Stimulated activated naive B cell treated with anti-CD40 and anti-IgM and Interleukin-4, amounts not matched to agents 10 μg/mL and 1 μg/mL and 100 μg/mL, for 72 hours (primary cell): ENCODE results near the gene NEAT1.

Source experiments
- ATAC-seq, 2 donors: fragments of 150-1000 bp; cut with Tn5 transposase; replicated peaks; 2 replicates each; pipeline ENCODE4 v1.10.0; 2021; ENCODE audit warnings: moderate library complexity in 1 of 2
- DNase-seq: peaks from one replicate; pipeline ENCODE4 v3.0.0; 2021
- H3K27ac Mint-ChIP-seq: one replicate; pipeline ENCODE4 v1.8.0; 2022; ENCODE audit warnings: mild to moderate bottlenecking, mixed read lengths
- H3K27me3 Mint-ChIP-seq, 2 donors: one replicate each; pipeline ENCODE4 v1.8.0; 2022; ENCODE audit warnings: mixed read lengths in 2 of 2
- H3K36me3 Mint-ChIP-seq, 2 donors: one replicate each; pipeline ENCODE4 v1.8.0; 2022; ENCODE audit warnings: mixed read lengths in 2 of 2, mild to moderate bottlenecking in 1 of 2
- H3K4me1 Mint-ChIP-seq, 2 donors: one replicate each; pipeline ENCODE4 v1.8.0; 2022; ENCODE audit warnings: mixed read lengths in 2 of 2, mild to moderate bottlenecking in 1 of 2
- H3K4me3 Mint-ChIP-seq, 2 donors: one replicate each; pipeline ENCODE4 v1.8.0; 2022; ENCODE audit warnings: mild to moderate bottlenecking in 2 of 2, mixed read lengths in 2 of 2, moderate library complexity in 1 of 2
- H3K9me3 Mint-ChIP-seq, 2 donors: one replicate each; pipeline ENCODE4 v1.8.0; 2022; ENCODE audit warnings: mixed read lengths in 2 of 2, mild to moderate bottlenecking in 1 of 2

NEAT1 gene

DNA sequence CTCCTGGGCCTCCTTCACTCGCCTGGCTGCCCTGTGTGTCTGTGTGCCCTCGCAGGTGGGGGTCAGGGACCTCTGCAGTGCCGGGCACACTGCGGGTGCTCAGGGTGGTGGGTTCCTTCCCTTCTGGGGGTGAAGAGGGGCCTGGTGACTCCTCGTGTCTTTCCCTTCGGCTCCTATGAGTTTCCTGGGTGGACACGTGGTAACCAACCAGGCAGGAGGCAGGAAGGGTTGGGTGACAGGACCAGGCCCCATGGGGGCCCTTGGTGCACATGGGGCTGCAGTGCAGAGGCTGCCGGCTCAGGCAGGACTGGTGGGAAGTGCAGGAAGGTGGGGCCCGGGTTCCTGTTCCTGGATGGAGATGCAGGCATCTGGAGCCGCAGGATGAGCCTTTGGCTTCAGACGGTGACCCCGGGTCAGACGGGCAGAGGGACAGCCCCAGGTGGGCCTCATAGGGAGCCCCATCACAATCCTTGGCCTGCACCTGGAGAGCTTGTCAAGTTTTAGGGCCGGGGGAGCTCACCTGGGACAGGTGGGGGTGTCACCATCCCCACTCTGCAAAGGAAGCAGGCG, 26.6 kb upstream of the NEAT1 start:
- Mint-ChIP-seq H3K36me3 (peaks cover 52 to 59% of the 10 kb centered on the region in 2 donors), H3K4me1 (peaks cover 20 to 34% of the 10 kb centered on the region in 2 donors), H3K4me3 (no peak overlapping the region), H3K27me3 (no peaks in the 10 kb centered on the region), H3K9me3 (no peaks in the 10 kb centered on the region), H3K27ac (no peak overlapping the region)
- ATAC-seq (no peak), DNase-seq (no peak)

GRCh38 chr11:65396769-65397745, 25.5 kb upstream of the NEAT1 start:
- H3K27me3 Mint-ChIP-seq = no peaks in the 10 kb centered on the region
- H3K36me3 Mint-ChIP-seq = peaks cover 51 to 59% of the 10 kb centered on the region in 2 donors
- no peak overlapping the region for H3K4me3 Mint-ChIP-seq

DNA sequence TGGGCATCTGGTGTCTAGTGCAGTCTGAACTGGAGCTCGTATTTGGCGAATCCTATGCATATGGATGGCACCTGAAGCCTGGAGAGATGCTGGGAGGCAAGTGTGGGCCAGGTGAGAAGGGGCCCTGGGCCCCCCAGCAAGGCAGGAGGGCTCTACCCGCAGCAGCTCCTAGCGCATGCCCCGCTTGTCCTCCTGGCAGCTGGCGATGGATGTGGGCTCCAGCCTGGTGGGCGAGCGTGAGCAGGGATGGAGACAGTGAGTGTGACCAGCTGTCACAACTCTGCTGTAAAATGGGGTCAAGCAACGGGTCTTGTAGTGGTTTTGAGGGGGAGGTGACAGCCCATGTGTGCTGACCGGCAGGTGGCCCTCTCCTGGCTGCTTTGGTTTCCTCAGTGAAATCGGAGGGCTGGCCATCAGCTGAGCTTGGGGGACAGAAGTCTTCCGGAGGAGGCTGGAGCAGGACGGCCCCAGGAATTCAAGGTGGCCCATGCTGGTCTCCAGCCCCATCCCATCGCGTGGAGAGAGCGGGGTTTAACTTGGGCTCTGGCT, 24.2 kb upstream of the NEAT1 start:
- DNase-seq = no peak
- H3K27me3 Mint-ChIP-seq = no peaks in the 10 kb centered on the region
- ATAC-seq = no peak
- peaks cover 45 to 55% of the 10 kb centered on the region in 2 donors for H3K36me3 Mint-ChIP-seq
- H3K27ac Mint-ChIP-seq = peak overlapping the region; percentile 73
- peaks cover 12 to 25% of the 10 kb centered on the region in 2 donors for H3K4me1 Mint-ChIP-seq
- H3K4me3 Mint-ChIP-seq = no peak overlapping the region
- no peaks in the 10 kb centered on the region for H3K9me3 Mint-ChIP-seq

More at GRCh38 chr11:65396769-65397745, 25.5 kb upstream of the NEAT1 start:
- Mint-ChIP-seq H3K4me1 (peaks cover 14 to 25% of the 10 kb centered on the region in 2 donors), H3K9me3 (no peaks in the 10 kb centered on the region), H3K27ac (no peak overlapping the region)
- ATAC-seq (no peak), DNase-seq (no peak)

DNA sequence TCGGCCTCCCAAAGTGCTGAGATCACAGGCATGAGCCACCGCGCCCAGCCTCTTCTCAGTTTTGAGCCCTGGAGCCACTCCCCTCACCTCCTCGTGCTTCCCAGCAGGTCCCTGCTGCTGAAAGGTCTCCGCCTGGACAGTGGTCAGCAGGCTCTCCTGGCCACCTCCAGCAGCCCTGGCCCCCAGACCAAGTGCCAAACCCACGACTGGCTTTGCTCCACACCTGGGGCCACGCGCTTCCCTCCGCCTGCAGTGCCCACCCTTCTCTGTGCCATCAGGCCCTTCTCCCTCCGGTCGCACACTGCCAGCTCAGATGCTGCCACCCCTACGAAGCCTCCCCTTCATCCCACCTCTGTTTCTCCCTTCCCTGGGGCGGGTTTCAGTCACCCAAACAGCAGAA, 23.3 kb upstream of the NEAT1 start:
- ATAC-seq = no peak
- no peak overlapping the region for H3K4me3 Mint-ChIP-seq
- no peak for DNase-seq
- H3K9me3 Mint-ChIP-seq = no peaks in the 10 kb centered on the region
- H3K27ac Mint-ChIP-seq = peak overlapping the region; percentile 42
- H3K36me3 Mint-ChIP-seq = peaks cover 51 to 60% of the 10 kb centered on the region in 2 donors
- no peaks in the 10 kb centered on the region for H3K27me3 Mint-ChIP-seq
- H3K4me1 Mint-ChIP-seq = peaks cover 19 to 33% of the 10 kb centered on the region in 2 donors

GRCh38 chr11:65399845-65400244, 22.8 kb upstream of the NEAT1 start:
- Mint-ChIP-seq H3K4me3 (no peak overlapping the region), H3K27ac (no peak overlapping the region), H3K9me3 (no peaks in the 10 kb centered on the region), H3K4me1 (peaks cover 24 to 39% of the 10 kb centered on the region in 2 donors), H3K36me3 (peaks cover 57 to 66% of the 10 kb centered on the region in 2 donors), H3K27me3 (no peaks in the 10 kb centered on the region)
- no peak for ATAC-seq
- no peak for DNase-seq

DNA sequence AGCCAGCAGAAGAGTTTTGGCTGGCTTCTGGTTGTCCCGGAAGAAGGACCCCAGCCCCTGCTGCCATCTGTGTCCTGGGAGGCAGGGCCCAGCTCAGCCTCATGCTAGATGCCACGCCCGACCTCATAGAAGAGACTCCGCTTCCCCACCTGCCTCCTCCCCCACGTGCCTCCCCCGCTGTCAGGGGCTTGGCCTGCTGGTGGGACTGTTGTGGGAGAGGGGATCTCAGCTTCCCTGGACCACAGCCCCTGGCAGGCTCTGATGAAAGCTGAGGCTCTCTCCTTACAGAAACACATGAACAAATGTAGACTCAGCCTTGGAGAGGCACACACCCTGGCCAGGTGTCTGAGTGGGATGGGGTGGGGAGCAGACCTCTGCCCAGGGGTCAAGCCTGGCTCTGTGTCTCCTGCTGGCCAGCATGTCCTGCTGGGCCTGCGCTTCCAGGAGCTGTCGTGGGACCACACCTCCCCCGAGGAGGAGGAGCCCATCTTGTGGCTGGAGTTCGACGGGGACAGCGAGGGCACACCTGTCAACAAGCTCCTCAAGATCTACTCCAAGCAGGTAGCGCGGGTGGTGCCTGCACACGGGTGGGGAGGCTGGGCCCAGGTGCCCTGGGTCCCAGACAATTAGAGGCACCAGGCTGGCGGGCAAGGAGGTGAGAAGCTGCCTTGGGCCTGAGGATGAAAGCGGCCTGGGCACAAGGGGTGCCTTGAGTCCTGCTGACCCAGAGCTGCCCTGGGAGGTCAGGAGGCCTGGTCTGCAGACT, 22.1 kb upstream of the NEAT1 start:
- Mint-ChIP-seq H3K9me3 (no peaks in the 10 kb centered on the region), H3K4me3 (no peak overlapping the region), H3K27ac (peak overlapping the region; percentile 37), H3K4me1 (peaks cover 26 to 45% of the 10 kb centered on the region in 2 donors), H3K27me3 (no peaks in the 10 kb centered on the region), H3K36me3 (peaks cover 59 to 71% of the 10 kb centered on the region in 2 donors)
- DNase-seq (no peak), ATAC-seq (no peak)

GRCh38 chr11:65401073-65401802, 21.4 kb upstream of the NEAT1 start:
- H3K9me3 Mint-ChIP-seq = no peaks in the 10 kb centered on the region
- ATAC-seq = no peak
- peaks cover 55 to 65% of the 10 kb centered on the region in 2 donors for H3K36me3 Mint-ChIP-seq
- peak overlapping the region; percentile 62 for H3K27ac Mint-ChIP-seq
- H3K27me3 Mint-ChIP-seq = no peaks in the 10 kb centered on the region
- peaks cover 26 to 41% of the 10 kb centered on the region in 2 donors for H3K4me1 Mint-ChIP-seq
- H3K4me3 Mint-ChIP-seq = no peak overlapping the region
- no peak for DNase-seq

DNA sequence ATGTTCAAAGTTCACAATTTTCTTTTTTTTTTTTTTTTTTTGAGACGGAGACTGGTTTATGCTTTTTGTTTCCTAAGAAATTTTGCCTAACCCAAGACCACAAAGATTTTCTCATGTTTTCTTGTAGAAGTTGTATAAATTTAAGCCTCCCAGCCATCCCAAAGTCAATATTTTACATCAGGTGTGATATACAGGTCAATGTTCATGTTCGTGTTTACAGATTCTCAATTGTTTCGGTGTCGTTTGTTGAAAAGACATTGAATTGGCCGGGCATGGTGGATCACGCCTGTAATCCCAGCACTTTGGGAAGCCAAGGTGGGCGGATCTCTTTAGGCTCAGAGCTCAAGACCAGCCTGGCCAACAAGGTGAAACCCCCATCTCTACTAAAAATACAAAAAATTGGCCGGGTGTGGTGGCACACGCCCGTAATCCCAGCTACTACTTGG, 20.8 kb upstream of the NEAT1 start:
- Mint-ChIP-seq H3K4me3 (no peak overlapping the region), H3K27ac (peak overlapping the region; percentile 62), H3K36me3 (peaks cover 53 to 65% of the 10 kb centered on the region in 2 donors), H3K9me3 (no peaks in the 10 kb centered on the region), H3K4me1 (peaks cover 26 to 41% of the 10 kb centered on the region in 2 donors), H3K27me3 (no peaks in the 10 kb centered on the region)
- no peak for ATAC-seq
- no peak for DNase-seq

DNA sequence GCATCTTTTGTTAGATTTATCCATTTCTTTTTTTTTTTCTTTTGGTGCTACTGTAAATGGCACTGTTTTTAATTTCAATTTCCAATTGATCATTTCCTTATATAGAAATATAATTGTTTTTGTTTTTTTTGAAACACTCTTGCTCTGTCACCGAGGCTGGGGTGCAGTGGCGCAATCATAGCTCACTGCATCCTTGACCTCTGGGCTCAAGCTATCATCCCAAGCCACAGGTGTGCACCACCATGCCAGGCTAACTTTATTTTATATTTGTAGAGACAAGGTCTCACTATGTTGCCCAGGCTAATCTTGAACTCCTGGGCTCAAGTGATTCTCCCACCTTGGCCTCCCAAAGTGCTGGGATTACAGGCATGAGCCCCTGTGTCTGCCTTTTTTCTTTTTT, 19.8 kb upstream of the NEAT1 start:
- Mint-ChIP-seq H3K27ac (peak overlapping the region; percentile 95), H3K36me3 (peaks cover 46 to 57% of the 10 kb centered on the region in 2 donors), H3K9me3 (no peaks in the 10 kb centered on the region), H3K27me3 (no peaks in the 10 kb centered on the region), H3K4me1 (peaks cover 22 to 41% of the 10 kb centered on the region in 2 donors), H3K4me3 (no peak overlapping the region)
- no peak for DNase-seq
- no peak for ATAC-seq

DNA sequence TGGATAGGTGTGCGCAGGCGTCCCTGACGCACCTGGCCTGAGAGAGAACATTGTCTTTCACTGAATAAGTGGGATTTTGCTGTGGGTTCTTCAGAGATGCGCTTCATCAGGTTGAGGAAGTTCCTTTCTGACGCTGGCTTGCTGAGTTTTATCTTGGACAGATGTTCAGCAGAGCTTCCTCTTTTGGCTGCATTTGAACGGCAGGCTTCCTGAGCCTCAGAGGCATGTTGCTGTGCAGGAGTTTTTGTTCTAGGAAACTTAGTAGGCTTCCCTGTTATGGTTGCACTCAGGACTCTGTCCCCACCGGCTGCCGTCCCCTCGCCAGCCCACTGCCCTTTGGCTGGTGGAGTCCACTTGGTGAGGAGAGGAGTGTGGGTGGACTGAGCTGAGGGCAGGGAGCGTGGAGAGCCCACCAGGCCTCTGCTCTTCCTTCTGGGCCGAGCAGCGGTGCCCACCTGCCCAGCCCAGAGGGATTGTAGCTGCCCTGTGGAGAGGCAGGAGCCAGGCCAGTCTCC, 18.9 kb upstream of the NEAT1 start:
- Mint-ChIP-seq H3K27ac (peak overlapping the region; percentile 95), H3K36me3 (peaks cover 43 to 51% of the 10 kb centered on the region in 2 donors), H3K4me3 (peak overlapping the region; percentile 39 to 55), H3K9me3 (no peaks in the 10 kb centered on the region), H3K27me3 (no peaks in the 10 kb centered on the region), H3K4me1 (peaks cover 22 to 41% of the 10 kb centered on the region in 2 donors)
- peak; percentile 61 for DNase-seq
- ATAC-seq = peak; percentile 76 to 82

GRCh38 chr11:65404210-65404609, 18.4 kb upstream of the NEAT1 start:
- Mint-ChIP-seq H3K27ac (peak overlapping the region; percentile 95), H3K27me3 (no peaks in the 10 kb centered on the region), H3K9me3 (no peaks in the 10 kb centered on the region), H3K4me3 (peak overlapping the region; percentile 44 to 56), H3K4me1 (peaks cover 24 to 43% of the 10 kb centered on the region in 2 donors), H3K36me3 (peaks cover 43 to 51% of the 10 kb centered on the region in 2 donors)
- ATAC-seq = no peak
- DNase-seq = no peak

DNA sequence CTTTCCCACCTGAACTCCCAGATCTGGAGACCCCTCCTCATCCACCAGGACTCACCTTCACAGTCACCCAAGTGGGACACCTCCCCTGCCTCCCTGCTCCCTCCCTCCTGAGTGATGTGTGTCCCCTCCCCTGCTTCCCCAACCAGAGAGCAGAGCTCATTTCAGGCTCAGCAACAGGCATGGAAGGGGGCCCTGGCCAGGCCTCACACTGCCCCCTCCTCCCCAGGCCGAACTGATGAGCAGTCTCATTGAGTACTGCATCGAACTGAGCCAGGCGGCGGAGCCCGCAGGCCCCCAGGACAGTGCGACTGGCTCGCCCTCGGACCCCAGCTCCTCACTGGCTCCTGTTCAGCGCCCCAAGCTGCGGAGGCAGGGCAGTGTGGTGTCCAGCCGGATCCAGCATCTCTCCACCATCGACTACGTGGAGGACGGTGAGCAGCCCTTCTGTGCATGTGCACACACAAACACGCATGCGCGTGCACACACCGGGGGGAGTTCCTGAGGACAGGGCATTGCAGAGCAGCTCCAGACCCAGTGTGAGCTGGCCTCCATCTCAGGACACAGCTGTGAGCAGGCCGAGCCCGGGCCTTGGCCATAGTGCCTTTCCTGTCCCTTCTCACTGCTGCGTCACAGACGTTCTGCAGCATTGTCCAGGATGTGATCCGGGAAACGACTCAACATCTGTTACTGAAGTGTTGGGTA, 17.8 kb upstream of the NEAT1 start:
- Mint-ChIP-seq H3K36me3 (peaks cover 38 to 48% of the 10 kb centered on the region in 2 donors), H3K27me3 (no peaks in the 10 kb centered on the region), H3K9me3 (no peaks in the 10 kb centered on the region), H3K27ac (peak overlapping the region; percentile 95), H3K4me1 (peaks cover 23 to 37% of the 10 kb centered on the region in 2 donors), H3K4me3 (peak overlapping the region; percentile 10 to 56)
- ATAC-seq (no peak), DNase-seq (no peak)
